ES-I3 (cell line): ENCODE measurements around the gene ANKMY1.

Experiments
- H3K36me3 ChIP-seq: 2 replicates; pipeline ENCODE4 v1.6.1; 2013; ENCODE audit warnings: mild to moderate bottlenecking, low read length, control low read depth, moderate library complexity; ENCODE audit not compliant: insufficient read depth
- H3K4me1 ChIP-seq: 2 replicates; pipeline ENCODE4 v1.6.1; 2013; ENCODE audit warnings: mild to moderate bottlenecking, control low read depth, low read length; ENCODE audit not compliant: insufficient read depth
- H3K9ac ChIP-seq: 2 replicates; pipeline ENCODE4 v1.6.1; 2013; ENCODE audit warnings: low read depth, mild to moderate bottlenecking, low read length, moderate library complexity
- H3K9me3 ChIP-seq: 2 replicates; pipeline ENCODE4 v1.6.1; 2013; ENCODE audit warnings: mild to moderate bottlenecking, low read length, moderate library complexity; ENCODE audit not compliant: control insufficient read depth, insufficient read depth

Gene ANKMY1

DNA sequence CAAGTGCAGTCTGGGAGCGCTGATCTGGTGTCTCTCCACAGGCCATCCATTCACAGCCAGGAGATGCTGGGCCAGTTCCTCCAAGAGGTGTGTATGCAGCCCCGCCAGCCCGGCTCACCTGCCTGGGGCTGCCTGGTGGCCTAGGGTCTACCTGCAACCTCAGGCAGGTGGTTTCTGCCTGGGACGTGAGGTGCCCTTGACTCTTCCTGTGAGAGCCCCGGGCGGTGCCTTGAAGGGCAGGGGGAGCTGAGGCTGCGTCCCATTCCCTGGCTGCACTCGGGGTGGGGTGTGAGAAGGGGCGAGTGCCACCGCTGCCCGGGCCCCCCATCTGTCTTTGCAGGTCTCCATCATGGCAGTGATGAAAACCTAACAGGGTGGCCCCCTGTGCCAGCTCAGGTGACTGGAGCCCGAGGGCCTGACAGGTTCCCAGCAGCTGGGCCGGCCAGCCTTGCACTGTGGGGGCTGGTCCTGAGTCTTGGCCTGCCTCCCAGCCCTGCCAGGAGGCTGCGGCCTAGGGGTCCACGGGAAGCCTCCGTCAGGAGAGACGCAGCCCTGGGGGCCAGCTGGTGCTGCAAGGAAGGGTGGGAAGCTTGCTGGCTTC, 40.6 kb upstream of the ANKMY1 start:
- no peaks in the 10 kb centered on the region; the same call in 1 of the 2 replicates for H3K36me3 ChIP-seq
- no peaks in the 10 kb centered on the region for H3K4me1 ChIP-seq
- H3K9me3 ChIP-seq: no peaks in the 10 kb centered on the region
- H3K9ac ChIP-seq: no peak overlapping the region

DNA sequence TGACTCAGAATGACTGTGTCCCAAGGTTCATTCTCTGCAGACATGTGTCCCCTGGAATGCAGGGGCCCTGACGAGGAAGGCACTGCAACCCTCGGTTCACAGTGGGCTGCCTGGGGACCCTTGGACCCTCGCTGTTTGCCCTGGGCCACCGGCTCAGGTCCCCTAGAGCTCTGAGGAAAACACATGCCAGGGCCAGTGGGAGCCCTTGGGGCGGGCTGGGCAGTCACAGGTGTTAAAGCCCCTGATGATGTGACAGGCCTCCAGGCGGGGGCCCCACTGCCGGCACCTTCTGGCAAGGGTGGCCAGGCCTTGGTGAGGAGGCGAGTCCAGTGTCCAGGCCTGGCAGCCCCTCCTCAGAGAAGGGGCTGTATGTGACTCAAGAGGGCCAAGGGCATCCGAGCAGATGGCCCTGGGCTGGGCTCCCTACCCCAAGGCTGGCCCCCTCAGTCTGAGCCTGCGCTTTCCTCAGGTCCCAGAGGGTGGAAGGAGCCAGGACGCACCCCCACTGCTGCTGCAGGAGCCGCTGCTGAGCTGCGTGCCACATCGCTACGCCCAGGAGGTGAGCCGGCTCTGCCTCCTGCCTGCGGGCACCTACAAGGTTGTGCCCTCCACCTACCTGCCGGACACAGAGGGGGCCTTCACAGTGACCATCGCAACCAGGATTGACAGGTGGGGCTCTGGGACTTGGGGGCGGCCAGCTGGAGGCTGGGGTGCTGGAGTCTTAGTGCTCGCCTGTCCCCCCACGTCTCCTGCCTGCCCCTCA, 39.8 kb upstream of the ANKMY1 start:
- H3K9ac ChIP-seq: no peak overlapping the region
- H3K9me3 ChIP-seq: no peaks in the 10 kb centered on the region
- H3K36me3 ChIP-seq: no peaks in the 10 kb centered on the region; the same call in 1 of the 2 replicates
- no peaks in the 10 kb centered on the region for H3K4me1 ChIP-seq

DNA sequence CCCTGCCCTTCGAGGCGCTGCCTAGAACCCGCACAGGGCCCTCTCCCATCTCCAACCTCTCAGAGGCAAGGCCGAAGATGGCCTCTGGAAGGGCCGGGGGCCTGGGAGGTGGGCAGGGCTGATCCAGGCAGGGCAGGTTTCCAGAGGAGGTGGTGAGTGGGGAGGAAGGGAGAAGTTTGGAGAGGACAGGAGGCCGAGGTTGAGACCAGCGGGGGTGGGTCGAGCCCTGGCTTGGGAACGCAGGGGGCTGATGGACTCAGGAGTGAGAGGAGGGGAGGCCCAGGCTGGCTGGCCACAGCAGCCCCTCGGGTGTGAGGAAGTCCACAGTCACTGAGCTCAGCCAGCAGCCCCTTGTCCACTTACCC, 39.2 kb upstream of the ANKMY1 start:
- no peaks in the 10 kb centered on the region for H3K4me1 ChIP-seq
- no peak overlapping the region for H3K9ac ChIP-seq
- no peaks in the 10 kb centered on the region for H3K9me3 ChIP-seq
- no peaks in the 10 kb centered on the region; the same call in none of the 2 replicates for H3K36me3 ChIP-seq

DNA sequence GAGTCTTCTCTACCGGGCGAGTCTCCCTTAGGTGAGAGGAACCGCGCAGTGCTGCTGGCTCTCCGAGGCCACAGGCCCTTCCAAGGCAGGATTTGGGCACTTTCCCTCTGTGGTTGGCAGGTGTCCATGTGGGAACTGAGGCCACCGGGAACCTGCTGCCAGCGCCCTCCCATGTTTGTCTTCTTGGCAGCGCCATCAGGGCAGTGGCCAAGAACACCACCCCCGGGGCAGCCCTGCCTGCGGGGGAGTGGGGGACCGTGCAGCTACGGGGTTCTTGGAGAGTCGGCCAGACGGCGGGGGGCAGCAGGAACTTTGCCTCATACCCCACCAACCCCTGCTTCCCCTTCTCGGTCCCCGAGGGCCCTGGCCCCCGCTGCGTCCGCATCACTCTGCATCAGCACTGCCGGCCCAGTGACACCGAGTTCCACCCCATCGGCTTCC, 38.7 kb upstream of the ANKMY1 start:
- H3K9ac ChIP-seq: no peak overlapping the region
- no peaks in the 10 kb centered on the region for H3K9me3 ChIP-seq
- no peaks in the 10 kb centered on the region for H3K4me1 ChIP-seq
- H3K36me3 ChIP-seq: no peaks in the 10 kb centered on the region; the same call in none of the 2 replicates

DNA sequence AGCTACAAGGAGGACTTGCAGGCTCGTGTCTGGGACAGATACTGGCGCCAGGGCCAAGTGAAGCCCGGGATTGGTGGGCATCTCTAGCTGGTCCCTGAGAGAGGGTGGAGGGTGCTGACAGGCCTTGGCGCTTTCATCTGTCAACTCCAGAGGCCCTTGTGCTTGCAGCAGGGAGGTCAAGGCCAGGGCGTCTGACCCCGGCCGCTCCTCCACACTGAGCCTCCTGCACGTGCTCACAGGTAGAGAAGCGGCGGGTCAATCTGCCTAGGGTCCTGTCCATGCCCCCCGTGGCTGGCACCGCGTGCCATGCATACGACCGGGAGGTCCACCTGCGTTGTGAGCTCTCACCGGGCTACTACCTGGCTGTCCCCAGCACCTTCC, 38.3 kb upstream of the ANKMY1 start:
- H3K36me3 ChIP-seq: no peaks in the 10 kb centered on the region; the same call in none of the 2 replicates
- no peaks in the 10 kb centered on the region for H3K9me3 ChIP-seq
- H3K9ac ChIP-seq: no peak overlapping the region
- H3K4me1 ChIP-seq: no peaks in the 10 kb centered on the region

DNA sequence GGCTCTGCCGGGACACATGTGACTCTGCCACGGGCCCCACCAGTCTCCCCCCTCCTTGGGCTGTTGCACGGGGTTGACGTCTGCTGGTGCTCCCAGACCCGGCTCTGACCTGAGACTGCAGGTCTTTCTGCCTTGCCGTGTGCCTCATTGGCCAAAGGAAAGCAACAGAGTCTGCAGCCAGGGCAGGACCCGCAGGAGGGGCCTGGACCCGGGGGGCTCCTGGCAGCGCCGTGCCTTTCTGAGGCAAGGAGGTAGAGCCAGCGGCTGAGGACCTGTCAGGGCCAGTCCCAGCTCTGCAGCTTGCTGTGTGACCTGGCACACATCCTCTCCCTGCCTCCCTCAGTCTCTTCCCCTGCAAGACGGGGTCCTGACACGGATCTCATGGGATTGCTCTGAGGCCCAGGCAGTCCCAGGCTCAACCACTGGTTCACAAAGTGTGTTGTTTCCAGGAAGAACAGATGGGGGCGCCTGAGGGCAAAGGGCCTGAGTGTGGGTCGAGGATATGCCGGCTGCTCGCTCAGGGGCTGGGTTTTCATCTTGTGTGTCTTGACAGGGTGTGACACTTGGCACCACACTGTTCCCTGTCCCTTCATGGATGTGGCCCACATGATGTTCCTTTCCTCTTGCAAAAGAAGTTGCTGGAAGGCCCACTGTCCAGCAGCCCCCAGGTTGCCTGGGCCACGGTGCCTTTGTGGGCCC, 37.7 kb upstream of the ANKMY1 start:
- H3K4me1 ChIP-seq: no peaks in the 10 kb centered on the region
- H3K9ac ChIP-seq: no peak overlapping the region
- no peaks in the 10 kb centered on the region; the same call in none of the 2 replicates for H3K36me3 ChIP-seq
- no peaks in the 10 kb centered on the region for H3K9me3 ChIP-seq

DNA sequence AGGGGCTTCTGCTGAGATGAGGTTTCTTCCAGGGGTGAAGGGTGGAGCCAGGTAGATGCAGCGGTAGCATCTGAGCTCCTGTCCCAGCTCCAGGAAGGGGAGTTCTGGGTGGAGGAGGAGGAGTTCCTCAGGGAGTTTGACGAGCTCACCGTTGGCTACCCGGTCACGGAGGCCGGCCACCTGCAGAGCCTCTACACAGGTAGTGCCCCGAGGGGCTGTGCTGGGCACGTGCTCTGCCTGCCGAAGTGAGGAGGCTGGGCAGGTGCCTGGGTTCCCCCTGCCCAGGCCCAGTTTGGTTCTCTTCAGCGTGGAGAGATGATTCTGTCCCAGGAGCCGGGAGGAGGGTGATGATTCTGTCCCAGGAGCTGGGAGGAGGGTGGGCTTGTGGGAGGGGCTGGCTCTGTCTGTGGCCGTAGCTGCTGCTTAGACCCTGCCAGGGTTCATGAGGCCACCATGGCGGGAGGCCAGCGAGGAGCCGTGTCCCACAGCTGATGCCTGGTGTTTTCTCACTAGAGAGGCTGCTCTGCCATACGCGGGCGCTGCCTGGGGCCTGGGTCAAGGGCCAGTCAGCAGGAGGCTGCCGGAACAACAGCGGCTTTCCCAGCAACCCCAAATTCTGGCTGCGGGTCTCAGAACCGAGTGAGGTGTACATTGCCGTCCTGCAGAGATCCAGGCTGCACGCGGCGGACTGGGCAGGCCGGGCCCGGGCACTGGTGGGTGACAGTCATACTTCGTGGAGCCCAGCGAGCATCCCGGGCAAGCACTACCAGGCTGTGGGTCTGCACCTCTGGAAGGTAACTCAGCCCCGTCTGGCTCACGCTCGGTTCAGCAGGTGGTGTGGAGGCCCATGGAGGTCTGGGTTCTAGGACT, 37.0 kb upstream of the ANKMY1 start:
- H3K36me3 ChIP-seq: no peaks in the 10 kb centered on the region; the same call in none of the 2 replicates
- H3K9me3 ChIP-seq: no peaks in the 10 kb centered on the region
- H3K9ac ChIP-seq: no peak overlapping the region
- no peaks in the 10 kb centered on the region for H3K4me1 ChIP-seq

DNA sequence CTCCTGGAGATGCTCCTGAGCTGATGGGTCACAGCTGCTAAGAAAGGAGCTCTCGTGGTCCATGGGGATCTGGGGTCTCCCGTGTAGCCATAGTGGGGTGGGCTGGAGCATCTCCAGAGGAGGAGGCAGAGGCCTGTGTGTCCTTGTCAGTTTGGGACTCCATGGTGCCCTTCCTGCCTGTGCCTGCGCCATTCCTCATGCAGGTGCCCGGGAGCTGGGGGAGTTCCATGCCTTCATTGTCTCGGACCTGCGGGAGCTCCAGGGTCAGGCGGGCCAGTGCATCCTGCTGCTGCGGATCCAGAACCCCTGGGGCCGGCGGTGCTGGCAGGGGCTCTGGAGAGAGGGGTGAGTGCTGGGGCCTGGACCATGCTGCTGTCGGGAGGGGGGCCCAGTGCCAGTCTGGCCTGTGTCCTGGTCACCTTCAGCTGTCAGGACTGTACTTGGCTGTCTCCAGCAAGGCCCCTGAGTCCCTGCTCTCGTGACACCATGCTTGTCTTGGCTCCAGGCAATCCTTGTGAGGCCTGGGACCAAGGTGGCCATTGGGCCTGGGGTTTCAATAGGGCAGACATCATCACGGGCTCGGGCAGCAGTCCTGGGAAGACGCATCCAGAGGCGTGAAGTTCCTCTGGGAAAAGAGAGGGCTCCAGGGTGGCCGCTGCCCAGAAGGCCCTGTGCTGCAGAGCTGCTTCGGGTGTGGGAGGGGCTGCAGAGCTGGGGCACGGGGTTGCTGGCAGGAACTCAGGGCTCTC, 36.1 kb upstream of the ANKMY1 start:
- Histone ChIP-seq H3K9ac (no peak overlapping the region), H3K9me3 (no peaks in the 10 kb centered on the region), H3K4me1 (no peaks in the 10 kb centered on the region), H3K36me3 (no peaks in the 10 kb centered on the region; the same call in none of the 2 replicates)

DNA sequence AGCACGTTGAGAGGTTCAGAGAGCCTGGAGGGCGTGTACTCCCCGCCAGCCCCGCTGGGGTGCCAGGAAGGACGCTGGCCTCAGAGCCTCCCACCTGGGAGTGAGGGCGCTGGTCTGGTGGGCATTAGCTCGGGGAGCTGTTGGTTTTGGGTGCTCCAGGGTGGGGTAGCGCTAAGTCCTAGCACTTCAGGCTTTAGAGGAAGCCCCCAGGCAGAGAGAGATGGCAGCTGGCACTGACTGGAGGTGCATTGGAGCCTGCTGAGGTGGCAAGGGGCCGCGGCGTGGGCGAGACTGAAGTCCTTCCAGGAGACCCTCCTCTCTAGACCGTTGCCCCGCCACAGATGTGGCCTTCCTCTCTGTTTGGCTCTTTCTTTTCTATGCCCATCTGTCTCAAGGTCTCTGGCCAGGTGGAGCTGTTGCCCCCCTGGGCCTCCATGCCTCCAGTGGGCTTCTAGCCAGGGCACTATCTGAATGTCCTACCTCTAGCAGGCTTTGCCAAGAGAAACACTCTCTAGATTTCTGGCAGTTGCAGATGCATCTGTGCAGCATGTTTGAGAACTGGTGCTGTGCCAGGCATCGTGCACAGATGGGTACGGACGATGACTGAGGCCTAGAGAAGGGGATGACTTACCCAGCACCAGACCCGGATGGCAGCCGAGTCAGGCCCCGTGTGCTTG, 35.4 kb upstream of the ANKMY1 start:
- Histone ChIP-seq H3K4me1 (no peaks in the 10 kb centered on the region), H3K36me3 (no peaks in the 10 kb centered on the region; the same call in none of the 2 replicates)

DNA sequence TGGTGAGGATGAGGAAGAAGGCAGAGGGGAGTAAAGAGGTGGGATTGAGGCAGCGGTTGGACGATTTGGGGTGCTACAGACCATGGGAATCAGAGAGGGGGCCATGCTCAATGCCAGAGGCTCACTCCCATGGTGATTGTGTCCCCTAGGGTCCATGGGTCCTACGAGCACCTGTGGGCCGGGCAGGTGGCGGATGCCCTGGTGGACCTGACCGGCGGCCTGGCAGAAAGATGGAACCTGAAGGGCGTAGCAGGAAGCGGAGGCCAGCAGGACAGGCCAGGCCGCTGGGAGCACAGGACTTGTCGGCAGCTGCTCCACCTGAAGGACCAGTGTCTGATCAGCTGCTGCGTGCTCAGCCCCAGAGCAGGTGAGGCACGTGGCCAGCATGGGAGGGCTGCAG, 34.0 kb upstream of the ANKMY1 start:
- Histone ChIP-seq H3K9ac (no peak overlapping the region), H3K4me1 (0 out of 2 replicates have a peak, but pooled peaks cover 4% of the 10 kb centered on the region), H3K36me3 (no peaks in the 10 kb centered on the region; the same call in none of the 2 replicates), H3K9me3 (no peaks in the 10 kb centered on the region)

More for the DNA sequence above, 35.4 kb upstream of the ANKMY1 start:
- Histone ChIP-seq H3K9me3 (no peaks in the 10 kb centered on the region), H3K9ac (no peak overlapping the region)

DNA sequence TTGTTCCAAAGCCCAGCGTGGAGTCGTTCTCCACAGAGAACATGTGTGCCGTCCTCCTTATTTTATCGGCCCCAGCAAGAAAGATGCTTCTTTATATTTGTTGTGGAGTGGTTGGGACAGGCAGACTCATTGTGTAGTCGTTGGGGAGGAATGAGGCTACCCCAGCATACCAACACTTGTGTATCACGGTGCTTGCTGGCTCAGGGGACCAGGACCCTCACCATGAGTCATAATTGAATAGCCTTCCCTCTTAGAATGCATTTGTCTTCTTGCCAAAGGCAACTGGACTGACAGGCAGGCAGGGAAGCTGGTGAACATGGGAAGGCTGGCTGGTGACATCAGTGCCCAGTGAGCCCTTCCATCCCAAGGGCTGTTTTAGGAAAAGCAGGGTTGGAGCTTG, 33.4 kb upstream of the ANKMY1 start:
- no peaks in the 10 kb centered on the region for H3K9me3 ChIP-seq
- 0 out of 2 replicates have a peak, but pooled peaks cover 4% of the 10 kb centered on the region for H3K4me1 ChIP-seq
- no peaks in the 10 kb centered on the region; the same call in none of the 2 replicates for H3K36me3 ChIP-seq
- H3K9ac ChIP-seq: no peak overlapping the region

DNA sequence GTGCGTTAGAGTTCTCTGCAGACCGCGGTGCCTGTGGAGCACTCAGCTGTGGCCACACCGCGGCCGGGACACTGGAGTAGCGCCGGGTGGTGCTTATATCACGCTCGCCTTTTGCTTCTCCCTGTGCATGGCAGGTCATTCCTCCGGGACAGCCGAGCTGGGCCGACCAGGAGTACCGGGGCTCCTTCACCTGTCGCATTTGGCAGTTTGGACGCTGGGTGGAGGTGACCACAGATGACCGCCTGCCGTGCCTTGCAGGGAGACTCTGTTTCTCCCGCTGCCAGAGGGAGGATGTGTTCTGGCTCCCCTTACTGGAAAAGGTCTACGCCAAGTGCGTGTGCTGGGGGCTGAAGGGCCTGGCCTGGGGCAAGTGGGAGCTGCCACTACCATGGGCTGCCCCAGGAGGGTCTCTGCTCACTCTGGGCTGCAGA, 32.9 kb upstream of the ANKMY1 start:
- 0 out of 2 replicates have a peak, but pooled peaks cover 4% of the 10 kb centered on the region for H3K4me1 ChIP-seq
- no peaks in the 10 kb centered on the region for H3K9me3 ChIP-seq
- H3K9ac ChIP-seq: no peak overlapping the region
- H3K36me3 ChIP-seq: no peaks in the 10 kb centered on the region; the same call in 1 of the 2 replicates
